Kasumi-1 (cell line): ENCODE measurements around the gene NPTX2.

ENCODE experiments used
- DNase-seq, 2 experiments: peaks; one replicate each; lab custom pipeline; 2025; lab: John Stamatoyannopoulos, UW

NPTX2 gene

DNA sequence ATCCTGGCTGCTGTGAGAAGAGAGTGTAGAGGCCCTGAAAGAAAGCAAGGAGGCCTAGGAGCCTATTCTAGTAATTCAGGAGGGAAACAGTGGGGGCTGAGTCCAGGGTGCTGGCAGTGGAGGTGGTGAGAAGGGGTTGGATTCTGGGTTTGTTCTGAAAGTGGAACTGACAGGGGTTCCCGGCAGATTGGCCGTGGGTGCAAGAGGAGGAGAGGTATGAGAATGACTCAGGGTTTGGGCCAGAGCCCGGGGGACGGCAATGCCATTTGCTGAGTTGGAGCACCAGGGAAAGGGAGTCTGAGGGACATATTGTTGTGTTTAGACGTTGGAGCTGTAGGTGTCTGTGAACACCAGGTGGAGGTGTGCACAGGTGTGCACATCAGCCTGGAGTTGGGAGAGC is 38.5 kb downstream of the NPTX2 start:
- DNase-seq, result no peak

DNA sequence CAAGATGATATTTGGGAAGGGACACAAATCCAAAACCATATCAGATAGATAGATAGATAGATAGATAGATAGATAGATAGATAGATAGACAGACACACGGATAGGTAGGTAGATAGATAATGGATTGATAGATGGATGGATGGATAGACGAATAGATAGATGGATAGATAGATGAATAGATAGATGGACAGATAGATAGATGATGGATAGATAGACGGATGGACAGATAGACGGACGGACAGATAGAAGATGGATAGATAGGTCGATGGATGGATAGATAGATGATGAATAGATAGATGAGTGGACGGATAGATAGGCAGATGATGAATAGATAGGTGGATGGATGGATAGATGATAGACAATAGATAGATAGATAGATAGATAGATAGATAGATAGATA is 39.8 kb downstream of the NPTX2 start:
- no peak for DNase-seq

GRCh38 chr7:98657736-98658135 is 40.7 kb downstream of the NPTX2 start:
- no peak for DNase-seq

DNA sequence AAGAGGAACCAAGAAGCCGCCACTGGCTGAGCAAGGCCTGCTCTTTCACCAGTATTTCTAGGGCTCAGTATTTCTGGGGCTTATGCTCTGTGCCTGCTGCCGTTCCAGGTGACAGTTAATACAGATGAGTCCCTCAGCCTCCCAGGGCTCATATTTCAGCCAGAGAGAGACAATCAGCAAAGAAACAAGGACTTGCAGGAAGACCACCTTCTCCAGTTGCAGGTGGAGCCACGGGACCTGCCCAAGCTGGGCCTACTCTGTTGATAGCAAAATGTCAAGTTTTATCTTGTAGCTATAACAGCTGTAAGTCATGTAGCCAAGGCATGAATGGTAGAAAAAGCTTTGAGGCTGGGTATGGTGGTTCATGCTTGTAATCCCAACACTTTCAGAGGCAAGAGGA is 42.7 kb downstream of the NPTX2 start:
- no peak for DNase-seq

DNA sequence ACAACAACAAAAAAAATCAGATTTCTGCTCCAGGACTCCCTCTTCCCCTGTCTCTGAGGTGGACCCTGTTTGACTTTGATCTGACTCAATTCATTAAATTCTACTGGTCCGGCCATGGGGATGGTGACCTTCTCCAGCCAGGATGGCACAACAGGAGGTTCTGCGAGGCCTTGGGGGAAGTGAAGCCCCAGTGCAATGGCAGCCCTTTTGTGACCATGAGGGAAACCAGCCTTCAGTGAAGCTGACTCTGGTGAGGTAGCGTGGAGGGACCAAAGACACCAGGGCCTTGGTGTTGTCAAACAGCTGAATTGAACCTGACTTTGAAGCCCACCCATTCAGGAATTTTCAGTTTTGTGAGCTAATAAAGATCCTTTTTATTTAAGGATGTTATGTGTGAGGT is 44.5 kb downstream of the NPTX2 start:
- no peak for DNase-seq

DNA sequence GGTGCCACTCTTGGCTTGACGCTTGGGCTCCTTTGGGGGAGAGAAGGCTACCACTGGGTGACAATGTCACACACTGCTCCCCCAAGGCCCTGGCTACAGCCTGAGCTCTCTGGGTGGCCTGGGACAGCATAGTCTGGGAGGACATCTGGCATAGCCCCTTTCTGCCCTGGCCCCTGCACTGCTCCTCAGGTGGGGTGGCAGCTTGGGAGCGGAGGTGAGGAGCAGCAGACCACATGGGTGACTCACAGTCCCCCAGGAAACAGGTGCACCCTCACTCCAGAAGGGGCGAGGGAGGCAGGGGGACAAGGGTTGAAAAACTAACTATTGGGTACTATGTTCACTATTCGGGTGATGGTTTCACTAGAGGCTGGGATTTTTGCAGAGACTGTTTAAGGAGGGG is 45.2 kb downstream of the NPTX2 start:
- DNase-seq, result no peak

GRCh38 chr7:98664882-98665281 is 47.8 kb downstream of the NPTX2 start:
- no peak for DNase-seq

GRCh38 chr7:98668255-98668654 is 51.2 kb downstream of the NPTX2 start:
- DNase-seq, result no peak

DNA sequence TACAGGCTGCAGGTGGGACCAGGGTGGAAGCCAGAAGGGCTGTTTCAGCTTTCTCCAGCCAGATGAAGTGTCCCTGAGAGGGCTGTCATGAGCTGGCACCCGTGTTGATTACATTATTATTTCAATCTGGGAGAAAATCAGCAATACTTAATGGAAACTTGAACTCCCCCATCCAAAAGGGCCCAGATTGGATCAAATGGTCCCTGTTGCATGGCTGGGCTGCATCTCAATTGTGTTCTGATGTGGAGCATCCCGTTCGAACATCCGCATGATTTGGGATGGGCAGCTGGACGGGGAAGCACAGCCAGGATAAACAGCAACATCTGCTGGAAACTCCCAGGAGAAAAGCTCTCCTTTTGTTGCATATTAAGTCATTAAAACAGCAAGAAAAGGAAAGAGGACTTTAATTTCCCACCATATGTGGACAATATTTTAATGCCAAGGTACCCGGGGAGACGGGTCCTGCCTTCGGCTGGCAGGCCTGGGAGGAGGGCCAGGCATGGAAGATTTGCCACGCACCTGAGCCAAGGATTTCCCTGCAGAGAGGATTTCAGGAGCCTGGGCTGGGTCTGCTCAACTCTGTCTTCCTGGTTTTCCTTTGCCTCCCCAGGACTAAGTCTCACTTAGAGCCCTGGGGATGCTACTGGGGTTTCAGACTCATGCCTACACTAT is 52.4 kb downstream of the NPTX2 start:
- DNase-seq, result no peak

GRCh38 chr7:98670186-98670585 is 53.1 kb downstream of the NPTX2 start:
- no peak for DNase-seq

DNA sequence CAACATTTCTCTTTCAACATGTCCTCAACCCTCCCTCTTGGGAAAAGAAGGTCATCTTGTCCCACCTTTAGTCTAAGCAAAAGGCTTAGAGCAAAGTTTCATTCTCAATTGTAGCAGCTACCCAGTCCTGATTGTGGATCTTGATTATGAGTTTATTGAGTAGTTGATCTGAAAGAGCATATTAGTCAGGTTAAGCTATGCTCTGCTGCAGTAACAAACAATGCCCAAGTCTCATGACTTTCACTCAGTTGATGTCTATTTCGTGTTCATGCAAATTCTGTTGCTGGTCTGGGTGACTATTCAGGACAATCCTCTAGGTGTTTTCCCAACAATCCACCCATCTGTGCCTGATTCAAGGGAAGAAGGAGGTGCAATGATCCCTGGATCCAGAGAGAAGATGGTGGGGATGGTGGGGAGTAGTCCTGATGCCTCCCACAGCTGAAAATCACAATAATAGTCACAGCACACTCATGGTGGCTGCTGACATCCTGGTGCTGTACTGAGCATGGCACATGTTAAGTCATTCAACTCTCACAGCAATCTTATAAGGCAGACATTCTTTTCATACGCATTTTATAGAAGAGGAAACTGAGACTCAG is 54.7 kb downstream of the NPTX2 start:
- DNase-seq, result no peak

DNA sequence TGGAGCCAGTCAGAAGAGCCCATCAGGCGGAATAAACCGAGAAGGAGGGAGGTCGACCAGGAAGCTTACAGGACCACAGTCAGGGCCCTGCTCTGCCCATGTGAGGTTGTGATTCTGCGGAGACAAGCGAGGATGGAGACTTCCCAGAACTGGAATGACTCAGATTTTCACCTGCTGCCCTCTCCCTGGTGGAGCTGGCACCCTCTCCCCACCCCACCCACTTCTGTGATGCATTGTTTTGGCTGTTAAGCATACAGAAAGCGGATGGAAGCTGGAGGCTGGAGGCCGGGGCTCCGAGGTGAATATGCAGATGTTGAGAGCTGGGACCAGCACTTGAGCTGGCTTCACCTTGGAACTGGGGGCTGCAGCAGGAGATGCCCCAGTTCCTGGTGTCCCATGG is 57.4 kb downstream of the NPTX2 start:
- DNase-seq, result no peak

DNA sequence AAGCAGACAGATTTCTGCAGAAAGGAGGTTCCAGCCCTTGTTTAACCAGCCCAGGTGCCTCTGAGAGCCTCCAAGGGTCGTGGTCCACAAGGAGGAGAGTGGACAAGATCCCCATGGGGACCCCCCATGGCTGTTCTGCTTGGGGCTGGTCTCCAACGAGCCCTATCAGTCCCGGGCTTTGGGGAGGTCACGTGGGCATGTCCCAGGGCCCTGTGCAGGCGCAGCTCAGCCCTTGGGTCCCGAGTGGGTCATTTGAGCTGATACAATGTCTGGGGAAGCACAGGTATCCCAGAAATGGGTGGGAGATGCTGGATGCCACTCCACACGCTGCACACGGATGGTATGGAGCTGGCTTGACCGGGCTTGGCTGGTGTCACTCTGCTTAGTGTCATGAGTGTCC is 57.8 kb downstream of the NPTX2 start:
- DNase-seq, result no peak

- no peak for DNase-seq
Observed at GRCh38 chr7:98678215-98678614, 61.1 kb downstream of the NPTX2 start.
